Activated naive CD4-positive, alpha-beta T cell treated with anti-CD3 and anti-CD28 coated beads for 36 hours (primary cell): ENCODE data around the gene ARHGEF2. TPM values are rescaled to one million over a fixed set of nuclear protein-coding genes. Genes with fewer than 3 reads are reported as not detected.

Experiments used
- CTCF ChIA-PET: fragments of 350-600 bp; sonication (Branson Sonifier 250); formaldehyde crosslinking; loops from one replicate; lab custom pipeline; 2021; ENCODE audit warnings: antibody characterized with exemption; lab: Charles Lee
- DNase-seq: peaks from one replicate; pipeline ENCODE4 v3.0.0-alpha.2; 2020
- H3K27ac Mint-ChIP-seq: one replicate; pipeline ENCODE4 v1.8.0; 2021; ENCODE audit warnings: mild to moderate bottlenecking, mixed read lengths
- H3K27me3 Mint-ChIP-seq: one replicate; pipeline ENCODE4 v1.8.0; 2021; ENCODE audit warnings: low read depth, mixed read lengths
- H3K36me3 Mint-ChIP-seq: one replicate; pipeline ENCODE4 v1.8.0; 2021; ENCODE audit warnings: low read depth, mixed read lengths
- H3K4me1 Mint-ChIP-seq: one replicate; pipeline ENCODE4 v1.8.0; 2021; ENCODE audit warnings: low read depth, mixed read lengths
- H3K4me3 Mint-ChIP-seq: one replicate; pipeline ENCODE4 v1.8.0; 2021; ENCODE audit warnings: mild to moderate bottlenecking, moderate library complexity, mixed read lengths
- H3K9me3 Mint-ChIP-seq: one replicate; pipeline ENCODE4 v1.8.0; 2021; ENCODE audit warnings: mixed read lengths
- intact Hi-C: fragments of 100-400 bp; cut with micrococcal nuclease; formaldehyde crosslinking; loops from one replicate; pipeline ENCODE4 v1.15.1; 2023
- total RNA-seq, 2 experiments: library from RNA; stranded (reverse); gene quantifications; one replicate each; pipeline ENCODE4 v1.2.3, GENCODE V29; 2021

The ARHGEF2 gene
- total RNA-seq, 2 experiments from 2014 or later, result 154 to 159 TPM

DNA sequence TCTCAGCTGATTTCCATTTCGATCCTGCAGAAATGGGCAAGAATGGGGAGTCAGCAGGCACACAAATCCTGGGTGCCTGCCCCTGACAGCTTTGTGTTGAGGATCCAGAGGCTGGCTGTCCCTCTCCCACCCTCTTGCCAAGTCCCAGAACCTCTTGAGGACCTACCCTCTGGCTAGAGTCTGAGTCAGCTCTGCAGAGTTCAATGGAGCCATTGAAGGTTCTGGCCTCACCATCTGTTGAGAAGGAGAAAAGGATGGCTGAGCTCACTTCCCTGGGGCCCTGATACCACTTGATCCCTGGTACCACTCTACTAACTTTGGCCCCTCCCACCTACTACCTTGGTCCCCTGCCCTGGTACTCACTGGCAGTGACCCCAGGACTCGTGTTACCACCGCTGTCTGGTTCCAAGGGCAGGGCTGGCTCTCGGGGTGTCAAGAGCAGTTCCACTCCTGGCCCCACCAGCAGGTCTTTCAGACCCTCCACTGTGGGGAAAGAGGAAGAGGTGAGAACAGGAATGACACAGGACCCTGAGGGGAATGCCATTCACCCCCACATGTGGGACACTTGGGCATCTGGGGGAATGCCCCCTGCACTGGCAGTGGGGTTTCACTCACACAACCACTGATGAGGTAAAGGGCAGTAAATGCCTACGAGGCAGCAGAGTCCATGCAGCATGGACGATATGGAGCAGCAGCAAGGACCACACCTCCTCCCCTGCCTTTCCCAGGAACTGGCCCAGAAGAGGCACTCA is 26.4 kb downstream of the ARHGEF2 start:
- no peak overlapping the region for H3K4me3 Mint-ChIP-seq
- no peaks in the 10 kb centered on the region for H3K27me3 Mint-ChIP-seq
- CTCF ChIA-PET, result interaction anchor here (0.5 to 1.4 kb wide), 2 partner anchors 13 to 25 kb away, joined by 3 read pairs; no protein-coding TSS in a partner anchor
- H3K4me1 Mint-ChIP-seq, result peaks cover 10% of the 10 kb centered on the region
- no peak for DNase-seq
- peaks cover 49% of the 10 kb centered on the region for H3K36me3 Mint-ChIP-seq
- peak overlapping the region; percentile 61 for H3K27ac Mint-ChIP-seq
- no peaks in the 10 kb centered on the region for H3K9me3 Mint-ChIP-seq
- intact Hi-C loops, result no loop called here

DNA sequence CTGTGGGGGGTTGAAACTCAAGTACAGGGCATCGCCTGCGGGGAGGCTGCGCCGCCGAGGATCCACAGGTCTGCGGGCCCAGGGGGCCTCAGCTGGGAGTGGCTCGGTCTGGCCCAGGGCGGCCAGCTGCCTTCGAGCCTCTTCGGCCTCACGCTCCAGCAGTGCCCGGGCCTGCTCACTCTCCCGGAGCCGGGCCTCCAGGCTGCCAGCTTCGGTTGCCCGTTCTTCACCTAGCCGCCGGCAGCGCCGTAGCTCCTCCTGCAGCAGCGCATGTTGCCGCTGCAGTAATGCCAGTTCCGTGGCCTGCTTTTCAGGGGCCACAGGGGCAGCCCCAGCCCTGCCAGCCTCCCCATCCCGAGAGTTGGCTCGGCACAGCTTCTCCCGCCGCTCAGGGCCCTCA is 27.5 kb downstream of the ARHGEF2 start:
- CTCF ChIA-PET, result interaction anchor here (0.6 kb wide), 1 partner anchor 386 kb away, joined by 5 read pairs; no protein-coding TSS in a partner anchor
- Mint-ChIP-seq H3K27ac (no peak overlapping the region), H3K27me3 (no peaks in the 10 kb centered on the region), H3K36me3 (peaks cover 58% of the 10 kb centered on the region), H3K4me1 (peaks cover 21% of the 10 kb centered on the region), H3K9me3 (no peaks in the 10 kb centered on the region), H3K4me3 (no peak overlapping the region)
- no peak for DNase-seq
- intact Hi-C loops, result no loop called here

DNA sequence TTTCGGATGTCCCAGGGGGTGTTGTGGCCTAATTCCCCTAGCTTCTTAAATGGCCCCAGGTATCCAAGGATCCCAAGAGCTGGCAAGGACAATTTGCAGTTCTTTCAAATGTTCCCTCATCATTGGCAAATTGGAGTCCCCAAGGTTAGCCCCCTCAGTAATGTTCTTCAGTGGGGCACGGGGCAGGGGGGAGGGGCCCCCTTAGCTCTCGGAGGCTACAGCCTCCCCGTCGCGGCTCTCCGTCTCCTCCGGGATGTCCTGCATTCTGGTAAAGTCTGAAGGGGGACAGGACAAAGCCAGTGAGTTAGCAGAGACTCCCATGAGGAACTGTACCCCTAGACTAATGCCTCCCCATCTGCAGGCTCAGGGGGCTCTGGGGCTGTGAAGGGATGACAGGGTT is 30.6 kb downstream of the ARHGEF2 start:
- intact Hi-C loops, result loop anchor here (10.0 kb wide), 1 partner anchor 277 kb away; no protein-coding TSS in a partner anchor
- Mint-ChIP-seq H3K36me3 (peaks cover 50% of the 10 kb centered on the region), H3K27me3 (no peaks in the 10 kb centered on the region), H3K4me1 (peaks cover 48% of the 10 kb centered on the region), H3K4me3 (no peak overlapping the region), H3K27ac (peak overlapping the region; percentile 99), H3K9me3 (no peaks in the 10 kb centered on the region)
- CTCF ChIA-PET, result interaction anchor here (0.8 to 1.3 kb wide), 2 partner anchors 23 to 29 kb away, joined by 3 to 6 read pairs; no protein-coding TSS in a partner anchor
- no peak for DNase-seq

DNA sequence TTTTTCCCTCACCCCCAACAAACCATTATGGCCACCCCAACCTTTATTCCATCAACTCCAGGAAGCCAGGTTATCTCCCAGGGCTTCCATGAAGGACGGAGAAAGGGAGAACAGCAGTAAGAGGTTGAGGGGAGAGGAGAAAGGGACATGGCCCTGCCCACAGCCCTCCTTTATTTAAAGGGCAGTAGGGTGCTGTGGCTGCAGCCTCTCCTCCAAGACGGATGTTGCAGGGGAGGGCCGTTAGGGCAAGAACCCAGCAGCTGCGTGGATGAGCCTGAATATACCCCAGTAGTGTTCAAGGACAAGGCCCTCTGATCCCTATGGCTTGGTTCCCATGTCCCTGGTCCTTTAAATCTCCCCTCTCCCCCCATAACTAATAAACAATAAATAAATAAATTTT is 31.1 kb downstream of the ARHGEF2 start:
- CTCF ChIA-PET, result interaction anchor here (1.3 kb wide), 1 partner anchor 30 kb away, joined by 6 read pairs; no protein-coding TSS in a partner anchor
- Mint-ChIP-seq H3K9me3 (no peaks in the 10 kb centered on the region), H3K4me3 (no peak overlapping the region), H3K4me1 (peaks cover 51% of the 10 kb centered on the region), H3K27ac (peak overlapping the region; percentile 99), H3K36me3 (peaks cover 46% of the 10 kb centered on the region), H3K27me3 (no peaks in the 10 kb centered on the region)
- intact Hi-C loops, result loop anchor here (10.0 kb wide), 1 partner anchor 278 kb away; no protein-coding TSS in a partner anchor
- DNase-seq, result no peak

DNA sequence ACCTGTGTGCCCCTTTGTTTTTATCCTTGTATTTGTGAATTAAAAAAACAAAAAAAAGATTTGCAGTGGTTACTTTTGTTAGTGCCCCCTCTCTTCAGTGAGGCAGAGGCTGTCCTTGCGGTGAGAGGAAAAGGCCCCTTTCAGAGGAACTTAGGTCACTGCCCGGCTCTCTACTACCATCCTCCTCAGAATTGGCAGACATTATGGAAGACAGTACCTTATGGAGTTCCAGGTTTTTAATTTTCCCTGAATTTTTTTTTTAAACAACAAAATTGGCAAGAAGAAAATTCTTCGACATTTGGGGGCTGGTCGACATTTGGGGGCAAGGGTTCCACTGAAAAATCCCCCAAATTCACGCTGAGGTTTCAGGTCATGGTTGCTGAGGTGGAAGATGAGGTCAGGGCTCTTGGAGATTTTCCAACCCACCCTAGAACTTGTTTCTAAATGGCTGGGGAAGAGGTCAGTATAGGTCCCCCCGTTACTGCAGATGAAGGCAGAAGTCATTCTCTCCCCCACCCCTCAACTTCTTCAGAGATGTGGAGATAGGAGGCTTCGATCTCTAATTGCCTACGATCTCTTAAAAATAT is 31.6 kb downstream of the ARHGEF2 start:
- no peaks in the 10 kb centered on the region for H3K9me3 Mint-ChIP-seq
- peak overlapping the region; percentile 99 for H3K27ac Mint-ChIP-seq
- DNase-seq, result no peak
- intact Hi-C loops, result loop anchor here (1.0 to 10.0 kb wide), 4 partner anchors 8 to 278 kb away; partner anchors contain the start of gene KHDC4
- H3K4me3 Mint-ChIP-seq, result no peak overlapping the region
- CTCF ChIA-PET, result interaction anchor here (1.0 to 2.2 kb wide), 4 partner anchors 9 to 42 kb away, joined by 3 to 7 read pairs (median 4); partner anchors contain the start of gene ARHGEF2
- peaks cover 56% of the 10 kb centered on the region for H3K4me1 Mint-ChIP-seq
- no peaks in the 10 kb centered on the region for H3K27me3 Mint-ChIP-seq
- peaks cover 41% of the 10 kb centered on the region for H3K36me3 Mint-ChIP-seq

DNA sequence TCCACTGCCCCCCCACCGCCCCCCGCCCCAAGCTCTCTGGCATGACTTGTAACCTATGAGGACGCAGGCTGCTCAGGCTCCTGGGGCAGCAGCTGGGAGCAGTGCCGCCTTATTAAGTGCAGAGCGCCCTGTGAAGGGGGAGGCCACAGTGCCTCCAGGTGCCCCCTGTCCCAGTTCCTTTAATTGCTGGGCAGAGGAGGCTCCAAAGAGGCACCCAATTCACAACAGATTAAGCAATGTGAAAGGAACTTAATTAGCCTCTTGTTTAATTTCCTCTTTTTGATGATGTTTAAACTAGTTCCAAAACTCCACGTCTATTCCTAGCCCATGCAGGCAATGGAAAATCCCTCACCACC is 33.9 kb downstream of the ARHGEF2 start:
- peaks cover 27% of the 10 kb centered on the region for H3K36me3 Mint-ChIP-seq
- no peaks in the 10 kb centered on the region for H3K9me3 Mint-ChIP-seq
- CTCF ChIA-PET, result interaction anchor here (1.2 to 3.3 kb wide), 4 partner anchors 9 to 45 kb away, joined by 3 to 16 read pairs (median 6); no protein-coding TSS in a partner anchor
- DNase-seq, result no peak
- H3K4me3 Mint-ChIP-seq, result no peak overlapping the region
- intact Hi-C loops, result loop anchor here (10.0 kb wide), 1 partner anchor 280 kb away; no protein-coding TSS in a partner anchor
- no peaks in the 10 kb centered on the region for H3K27me3 Mint-ChIP-seq
- H3K27ac Mint-ChIP-seq, result peak overlapping the region; percentile 99
- peaks cover 78% of the 10 kb centered on the region for H3K4me1 Mint-ChIP-seq

DNA sequence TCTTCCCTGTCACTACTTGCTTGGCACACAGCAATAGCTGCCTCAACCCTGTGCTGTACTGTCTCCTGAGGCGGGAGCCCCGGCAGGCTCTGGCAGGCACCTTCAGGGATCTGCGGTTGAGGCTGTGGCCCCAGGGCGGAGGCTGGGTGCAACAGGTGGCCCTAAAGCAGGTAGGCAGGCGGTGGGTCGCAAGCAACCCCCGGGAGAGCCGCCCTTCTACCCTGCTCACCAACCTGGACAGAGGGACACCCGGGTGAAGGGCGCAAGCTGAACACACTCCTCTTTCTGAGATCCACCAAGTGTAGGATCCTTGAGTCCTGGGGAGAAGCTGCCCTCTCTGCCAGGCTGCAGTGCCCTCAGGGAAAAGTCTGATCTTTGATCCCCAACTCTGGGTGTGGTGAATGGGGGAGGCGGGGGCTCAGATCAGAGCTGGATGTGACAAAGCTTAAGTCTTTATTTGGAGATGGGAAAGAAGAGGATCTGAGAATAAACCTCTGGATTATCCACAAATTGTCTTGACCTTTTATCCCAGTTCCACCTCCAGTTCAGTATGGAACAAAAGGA is 35.7 kb downstream of the ARHGEF2 start:
- intact Hi-C loops, result loop anchor here (10.0 kb wide), 1 partner anchor 282 kb away; no protein-coding TSS in a partner anchor
- Mint-ChIP-seq H3K27ac (peak overlapping the region; percentile 56), H3K4me3 (no peak overlapping the region), H3K36me3 (peaks cover 18% of the 10 kb centered on the region), H3K4me1 (peaks cover 84% of the 10 kb centered on the region), H3K27me3 (no peaks in the 10 kb centered on the region), H3K9me3 (no peaks in the 10 kb centered on the region)
- DNase-seq, result no peak
- CTCF ChIA-PET, result interaction anchor here (0.7 to 3.3 kb wide), 3 partner anchors 36 to 47 kb away, joined by 3 to 16 read pairs (median 5); partner anchors contain the start of gene ARHGEF2

DNA sequence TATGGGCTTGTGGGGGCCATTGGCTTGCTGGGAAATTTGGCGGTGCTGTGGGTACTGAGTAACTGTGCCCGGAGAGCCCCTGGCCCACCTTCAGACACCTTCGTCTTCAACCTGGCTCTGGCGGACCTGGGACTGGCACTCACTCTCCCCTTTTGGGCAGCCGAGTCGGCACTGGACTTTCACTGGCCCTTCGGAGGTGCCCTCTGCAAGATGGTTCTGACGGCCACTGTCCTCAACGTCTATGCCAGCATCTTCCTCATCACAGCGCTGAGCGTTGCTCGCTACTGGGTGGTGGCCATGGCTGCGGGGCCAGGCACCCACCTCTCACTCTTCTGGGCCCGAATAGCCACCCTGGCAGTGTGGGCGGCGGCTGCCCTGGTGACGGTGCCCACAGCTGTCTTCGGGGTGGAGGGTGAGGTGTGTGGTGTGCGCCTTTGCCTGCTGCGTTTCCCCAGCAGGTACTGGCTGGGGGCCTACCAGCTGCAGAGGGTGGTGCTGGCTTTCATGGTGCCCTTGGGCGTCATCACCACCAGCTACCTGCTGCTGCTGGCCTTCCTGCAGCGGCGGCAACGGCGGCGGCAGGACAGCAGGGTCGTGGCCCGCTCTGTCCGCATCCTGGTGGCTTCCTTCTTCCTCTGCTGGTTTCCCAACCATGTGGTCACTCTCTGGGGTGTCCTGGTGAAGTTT is 36.4 kb downstream of the ARHGEF2 start:
- H3K4me3 Mint-ChIP-seq, result no peak overlapping the region
- intact Hi-C loops, result loop anchor here (10.0 kb wide), 1 partner anchor 283 kb away; no protein-coding TSS in a partner anchor
- peak overlapping the region; percentile 90 for H3K27ac Mint-ChIP-seq
- no peaks in the 10 kb centered on the region for H3K27me3 Mint-ChIP-seq
- H3K9me3 Mint-ChIP-seq, result no peaks in the 10 kb centered on the region
- H3K4me1 Mint-ChIP-seq, result peaks cover 79% of the 10 kb centered on the region
- CTCF ChIA-PET, result interaction anchor here (0.7 to 5.6 kb wide), 3 partner anchors 37 to 40 kb away, joined by 3 to 135 read pairs (median 5); partner anchors contain the start of gene ARHGEF2
- DNase-seq, result no peak
- peaks cover 15% of the 10 kb centered on the region for H3K36me3 Mint-ChIP-seq

DNA sequence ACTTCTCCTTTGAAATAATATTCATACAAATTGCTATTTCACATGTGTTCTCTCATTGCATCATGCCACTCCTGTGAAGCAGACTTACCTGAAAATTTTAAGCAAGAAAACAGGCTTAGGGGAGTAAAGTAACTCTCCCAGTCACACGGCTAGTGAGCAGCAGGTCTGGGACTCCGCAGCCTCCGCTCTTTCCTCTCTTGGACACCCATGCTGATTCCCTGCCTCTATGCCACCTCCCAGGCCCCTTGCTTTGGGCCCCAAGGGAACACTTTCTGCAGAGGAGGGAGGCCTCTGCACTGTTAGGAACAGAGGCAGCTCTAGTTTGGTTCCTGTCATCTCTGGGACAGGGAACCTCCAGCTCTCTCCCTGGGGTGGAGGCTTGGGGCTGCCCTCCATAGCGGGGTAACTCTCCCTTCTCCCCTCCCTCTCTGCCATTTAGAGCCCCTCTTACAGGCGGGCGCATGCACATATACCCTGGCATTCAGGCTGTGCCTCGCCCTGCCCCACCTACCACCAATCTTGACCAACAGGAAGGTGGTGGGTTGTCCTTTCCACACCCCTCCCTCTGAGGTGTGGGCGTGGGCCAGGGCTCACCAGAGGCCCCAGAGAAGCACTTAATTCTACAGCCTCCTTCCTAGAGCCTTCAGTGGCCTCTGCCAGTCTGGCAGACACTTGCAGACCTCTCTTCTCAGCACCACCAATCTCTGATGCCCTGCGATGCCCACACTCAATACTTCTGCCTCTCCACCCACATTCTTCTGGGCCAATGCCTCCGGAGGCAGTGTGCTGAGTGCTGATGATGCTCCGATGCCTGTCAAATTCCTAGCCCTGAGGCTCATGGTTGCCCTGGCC is 37.1 kb downstream of the ARHGEF2 start, which contains the start of gene RXFP4:
RXFP4 (plus strand) TSS at position 646 of the 852 bp plus-strand sequence; CDS start at position 718, 72 bp downstream.
- Mint-ChIP-seq H3K27ac (peak within 1 kb of the TSS; percentile 90), H3K4me1 (peaks cover 71% of the 10 kb centered on the region), H3K27me3 (no peaks in the 10 kb centered on the region), H3K9me3 (no peaks in the 10 kb centered on the region), H3K4me3 (no peak within 1 kb of the TSS), H3K36me3 (peaks cover 8% of the 10 kb centered on the region)
- CTCF ChIA-PET, result interaction anchor here (0.8 to 5.6 kb wide), 4 partner anchors 8 to 124 kb away, joined by 3 to 135 read pairs (median 67); partner anchors contain the start of gene ARHGEF2
- no peak for DNase-seq
- intact Hi-C loops, result loop anchor here (10.0 kb wide), 1 partner anchor 284 kb away; no protein-coding TSS in a partner anchor

DNA sequence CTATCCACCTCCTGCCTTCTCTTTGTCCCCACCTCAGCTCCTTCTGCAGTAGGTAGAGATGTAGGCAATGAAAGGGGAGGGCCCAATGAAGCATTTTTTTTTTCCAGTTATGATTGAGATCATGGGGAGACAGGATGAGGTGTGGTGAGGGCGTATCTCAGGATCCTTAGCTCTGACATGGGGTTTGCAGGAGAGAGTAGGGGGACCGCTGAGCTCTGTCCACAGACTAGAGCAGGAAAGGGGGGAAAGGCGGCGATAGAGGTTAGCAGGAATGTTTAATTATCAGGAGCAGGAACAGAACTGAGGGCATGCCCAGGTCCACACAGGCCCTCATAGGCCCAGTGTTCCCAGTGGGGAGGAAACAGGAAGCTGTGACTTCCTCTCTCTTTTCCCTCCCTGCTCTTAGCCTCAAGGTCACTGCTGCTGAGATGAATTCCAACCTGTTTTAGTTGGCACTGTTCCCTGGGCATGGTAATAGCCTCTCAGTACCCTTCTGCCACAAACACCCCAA is 37.8 kb downstream of the ARHGEF2 start:
- peaks cover 64% of the 10 kb centered on the region for H3K4me1 Mint-ChIP-seq
- DNase-seq, result no peak
- no peak overlapping the region for H3K4me3 Mint-ChIP-seq
- H3K36me3 Mint-ChIP-seq, result peaks cover 5% of the 10 kb centered on the region
- no peaks in the 10 kb centered on the region for H3K27me3 Mint-ChIP-seq
- CTCF ChIA-PET, result interaction anchor here (0.6 to 5.6 kb wide), 5 partner anchors 9 to 125 kb away, joined by 3 to 135 read pairs (median 5); partner anchors contain the start of gene ARHGEF2
- no peaks in the 10 kb centered on the region for H3K9me3 Mint-ChIP-seq
- peak overlapping the region; percentile 90 for H3K27ac Mint-ChIP-seq
- intact Hi-C loops, result loop anchor here (10.0 kb wide), 1 partner anchor 284 kb away; no protein-coding TSS in a partner anchor
